HepG2 (cell line): ENCODE results near the gene FAM20C. TPM values are rescaled to one million over a fixed set of nuclear protein-coding genes. Genes with fewer than 3 reads are reported as not detected.

ENCODE experiments used
- ATAC-seq: fragments of 200-7000 bp; cut with Tn5 transposase; 3 replicates; pipeline ENCODE4 v1.9.1; 2020; ENCODE audit warnings: mild to moderate bottlenecking, moderate library complexity
- BruUV-seq: library from RNA; stranded (reverse); fragments of 400-500 nt; replicated peaks from 2 replicates; lab custom pipeline; 2021; lab: Mats Ljungman, UMichigan
- CTCF ChIA-PET: fragments of 300-600 bp; formaldehyde crosslinking; extraction: SDS; loops from one replicate; lab custom pipeline; 2021; ENCODE audit warnings: low total read pairs, inconsistent platforms, low intra/inter-chr PET ratio; lab: Yijun Ruan, JAX
- POLR2A ChIA-PET: fragments of 350-600 bp; sonication (Branson Sonifier 250); formaldehyde crosslinking; loops from one replicate; lab custom pipeline; 2020; ENCODE audit warnings: antibody characterized with exemption, inconsistent platforms; lab: Yijun Ruan, JAX
- DNase-seq: peaks from one replicate; pipeline ENCODE4 v3.0.0-alpha.2; 2015; ENCODE audit warnings: low spot score
- FAIRE-seq: peaks from 3 replicates; lab custom pipeline; 2011; peaks lifted over from hg19 to GRCh38; lab: Jason Lieb, UNC
- H2AFZ ChIP-seq: one replicate; pipeline ENCODE4 v1.6.1; 2011; ENCODE audit warnings: low read length, inconsistent platforms
- H3K27ac ChIP-seq: fragments of 300-600 bp; 3 replicates; pipeline ENCODE4 v1.8.0; 2011; ENCODE audit warnings: mixed run types, mild to moderate bottlenecking, mixed read lengths, low read length, inconsistent platforms; ENCODE audit not compliant: insufficient read depth; ENCODE audit errors: extremely low read length
- H3K27me3 ChIP-seq, 2 experiments: fragments of 200-600 bp in 1 of 2; 2 replicates in 1 of 2; 3 replicates in 1 of 2; pipeline versions ENCODE4 v1.6.0 to v1.8.0; 2011; ENCODE audit warnings: low read length in 2 of 2, mild to moderate bottlenecking in 2 of 2, moderate library complexity in 2 of 2, inconsistent platforms in 1 of 2; ENCODE audit not compliant: insufficient read depth in 2 of 2, control insufficient read depth in 1 of 2
- H3K36me3 ChIP-seq, 2 experiments: fragments of 200-600 bp in 1 of 2; replicated peaks in 1 of 2; 2 replicates in 1 of 2; 3 replicates in 1 of 2; pipeline versions ENCODE4 v1.5.1 to v1.8.0; 2011; ENCODE audit warnings: low read length in 2 of 2, inconsistent platforms in 1 of 2; ENCODE audit not compliant: insufficient read depth in 2 of 2, control insufficient read depth in 1 of 2
- H3K4me1 ChIP-seq: 2 replicates; pipeline ENCODE4 v1.5.1; 2012; ENCODE audit warnings: low read length, inconsistent platforms; ENCODE audit not compliant: insufficient read depth
- H3K4me2 ChIP-seq: 2 replicates; pipeline ENCODE4 v1.6.0; 2011; ENCODE audit warnings: low read depth, low read length, inconsistent platforms
- H3K4me3 ChIP-seq, 3 experiments: fragments of 200-600 bp in 1 of 3; sonication (generic), shearing (Covaris generic) in 1 of 3; replicated peaks in 1 of 3; 2 replicates each; pipeline ENCODE4 v1.5.1; 2011 to 2016; ENCODE audit warnings: low read length in 3 of 3, inconsistent platforms in 2 of 3, low read depth in 2 of 3, mild to moderate bottlenecking in 2 of 3, control low read depth in 1 of 3, mixed read lengths in 1 of 3; ENCODE audit not compliant: insufficient read depth in 1 of 3
- H3K79me2 ChIP-seq: one replicate; pipeline ENCODE4 v1.6.1; 2011; ENCODE audit warnings: low read length, inconsistent platforms; ENCODE audit not compliant: insufficient read depth
- H3K9ac ChIP-seq: 2 replicates; pipeline ENCODE4 v1.6.0; 2011; ENCODE audit warnings: mild to moderate bottlenecking, low read depth, low read length, inconsistent platforms; ENCODE audit not compliant: insufficient read depth
- H3K9me3 ChIP-seq: 2 replicates; pipeline ENCODE4 v1.5.1; 2012; ENCODE audit warnings: mild to moderate bottlenecking, low read length
- H4K20me1 ChIP-seq: 2 replicates; pipeline ENCODE4 v1.6.0; 2011; ENCODE audit warnings: inconsistent platforms, mild to moderate bottlenecking, low read length, moderate library complexity; ENCODE audit not compliant: insufficient read depth
- AGO2 ChIP-seq: fragments of 200-400 bp; formaldehyde crosslinking; optimal IDR thresholded peaks from 2 replicates; pipeline ENCODE3; 2017; ENCODE audit warnings: mild to moderate bottlenecking, low read depth, low read length, moderate library complexity
- ARNT2 ChIP-seq: sonication (generic); formaldehyde crosslinking; IDR thresholded peaks from 2 replicates; pipeline ENCODE4 v1.8.0; 2022; ENCODE audit warnings: mild to moderate bottlenecking, low read depth, missing genetic modification reagents, moderate library complexity
- CEBPG ChIP-seq: IDR thresholded peaks from 2 replicates; pipeline ENCODE4 v1.6.1; 2016
- DBP ChIP-seq: sonication (generic); formaldehyde crosslinking; IDR thresholded peaks from 2 replicates; pipeline ENCODE4 v1.4.0; 2020; ENCODE audit warnings: missing genetic modification reagents; ENCODE audit errors: not compliant biosample characterization
- ETV6 ChIP-seq: sonication (generic); formaldehyde crosslinking; conservative IDR thresholded peaks from 2 replicates; pipeline ENCODE4 v1.4.0; 2020; ENCODE audit warnings: missing genetic modification reagents
- MYC ChIP-seq: sonication (generic); formaldehyde crosslinking; IDR thresholded peaks from 2 replicates; pipeline ENCODE4 v1.9.0; 2021; ENCODE audit warnings: missing genetic modification reagents, borderline replicate concordance
- TOPORS ChIP-seq: sonication (generic); formaldehyde crosslinking; IDR thresholded peaks from 2 replicates; pipeline ENCODE4 v1.8.0; 2023; ENCODE audit warnings: mild to moderate bottlenecking, missing genetic modification reagents
- ZNF274 ChIP-seq: sonication (generic); formaldehyde crosslinking; IDR thresholded peaks from 2 replicates; pipeline ENCODE4 v1.5.1; 2020; ENCODE audit warnings: mild to moderate bottlenecking, missing genetic modification reagents
- ZNF609 ChIP-seq: sonication (generic); formaldehyde crosslinking; IDR thresholded peaks from 2 replicates; pipeline ENCODE4 v1.4.0; 2020; ENCODE audit warnings: mild to moderate bottlenecking, missing genetic modification reagents, borderline replicate concordance
- WGBS: methylation state at CpG from one replicate; pipeline ENCODE4 v1.1.6; 2017; ENCODE audit warnings: low lambda C conversion rate; 5-methylcytosine and 5-hydroxymethylcytosine counted together
- in situ Hi-C: cut with HindIII; loops from 2 replicates; pipeline ENCODE4 v1.10.0; 2017; ENCODE audit warnings: low pct_unique_long_range_greater_than_20kb; ENCODE audit not compliant: extremely low pct_ligation_motif_present
- intact Hi-C: fragments of 100-400 bp; cut with micrococcal nuclease; formaldehyde crosslinking; loops from one replicate; pipeline ENCODE4 v1.10.0; 2022; ENCODE audit not compliant: unreplicated experiment
- polyA plus RNA-seq, 8 experiments: library from polyadenylated mRNA; depleted of rRNA in 3 of 8; stranded (reverse) in 7 of 8; unstranded in 1 of 8; fragments of >200 nt; fragmentation: Illumina TruSeq in 4 of 8; extraction: Trizol in 4 of 8; gene quantifications; 2 replicates each; pipeline versions ENCODE4 v1.2.1 to v1.2.3, GENCODE V29; 2011 to 2016; ENCODE audit warnings: low read depth in 4 of 8, missing spikeins in 1 of 8, mixed read lengths in 1 of 8; ENCODE audit not compliant: insufficient read depth in 1 of 8
- total RNA-seq, 5 experiments: library from RNA; depleted of rRNA; stranded (reverse); fragments of >200 nt; fragmentation: Illumina TruSeq; extraction: Trizol; gene quantifications; 2 replicates each; pipeline ENCODE4 v1.2.3, GENCODE V29; 2016; ENCODE audit warnings: low read depth in 1 of 5

FAM20C gene
- total and polyA plus RNA-seq, 2 of the 13 experiments (the other 11 are each of a cell fraction or from before 2014, with no cell fraction given), result 11.9 to 19.9 TPM

GRCh38 chr7:257647-257992 is 65.2 kb downstream of the FAM20C start:
- Histone ChIP-seq H2AFZ (no peak overlapping the region), H3K27ac (no peak overlapping the region), H3K4me1 (no peaks in the 10 kb centered on the region), H3K27me3 (no peaks in the 10 kb centered on the region), H3K4me3 (no peak overlapping the region), H3K4me2 (no peak overlapping the region), H3K79me2 (no peaks in the 10 kb centered on the region), H3K9me3 (peaks cover 26% of the 10 kb centered on the region), H3K9ac (no peak overlapping the region), H3K36me3 (peaks cover 8 to 24% of the 10 kb centered on the region in 2 experiments; a peak in 3 of 5 replicates), H4K20me1 (no peaks in the 10 kb centered on the region)
- no CpG with 5 or more reads among the region's 5 CpGs for WGBS
- intact Hi-C loops, result no loop called here
- FAIRE-seq, result no peak
- ATAC-seq, result no peak
- BruUV-seq, result no TSS peak
- POLR2A ChIA-PET, result no interaction called here
- in situ Hi-C loops, result no loop called here
- CTCF ChIA-PET, result no interaction called here
- TF ChIP-seq AGO2 (peak; percentile 46), MYC (CRISPR knock-in tag) (no peak)
- no peak for DNase-seq

- no peaks in the 10 kb centered on the region for H3K27me3 ChIP-seq
- peaks cover 28% of the 10 kb centered on the region for H3K9me3 ChIP-seq
- no peaks in the 10 kb centered on the region for H4K20me1 ChIP-seq
- ATAC-seq, result no peak
- H2AFZ ChIP-seq, result no peak overlapping the region
- in situ Hi-C loops (no loop called here), intact Hi-C loops (no loop called here)
- H3K36me3 ChIP-seq, result peaks cover 6 to 20% of the 10 kb centered on the region in 2 experiments; a peak in 3 of 5 replicates
- H3K27ac ChIP-seq, result no peak overlapping the region
- no TSS peak for BruUV-seq
- DNase-seq, result no peak
- H3K4me2 ChIP-seq, result no peak overlapping the region
- POLR2A ChIA-PET, result no interaction called here
- H3K79me2 ChIP-seq, result no peaks in the 10 kb centered on the region
- H3K4me3 ChIP-seq, result no peak overlapping the region
- FAIRE-seq, result no peak
- CTCF ChIA-PET, result no interaction called here
- WGBS, result 99% methylated on average over 15 of the region's 31 CpGs
- H3K9ac ChIP-seq, result no peak overlapping the region
- H3K4me1 ChIP-seq, result no peaks in the 10 kb centered on the region
- TF ChIP-seq ETV6, result no peak
- no peak for TF ChIP-seq ARNT2
- TF ChIP-seq DBP (CRISPR knock-in tag), result no peak
- TF ChIP-seq ZNF609 (CRISPR knock-in tag), result no peak
- TF ChIP-seq CEBPG (CRISPR knock-in tag), result no peak
- no peak for TF ChIP-seq ZNF274 (CRISPR knock-in tag)
- TF ChIP-seq TOPORS (CRISPR knock-in tag), result no peak
Observed at GRCh38 chr7:258476-259190, 66.3 kb downstream of the FAM20C start.
